ENCODE measurements around the gene HOXA5.
A peak's percentile ranks its signal among the peaks of the same experiment; 100 is the strongest.

DNA sequence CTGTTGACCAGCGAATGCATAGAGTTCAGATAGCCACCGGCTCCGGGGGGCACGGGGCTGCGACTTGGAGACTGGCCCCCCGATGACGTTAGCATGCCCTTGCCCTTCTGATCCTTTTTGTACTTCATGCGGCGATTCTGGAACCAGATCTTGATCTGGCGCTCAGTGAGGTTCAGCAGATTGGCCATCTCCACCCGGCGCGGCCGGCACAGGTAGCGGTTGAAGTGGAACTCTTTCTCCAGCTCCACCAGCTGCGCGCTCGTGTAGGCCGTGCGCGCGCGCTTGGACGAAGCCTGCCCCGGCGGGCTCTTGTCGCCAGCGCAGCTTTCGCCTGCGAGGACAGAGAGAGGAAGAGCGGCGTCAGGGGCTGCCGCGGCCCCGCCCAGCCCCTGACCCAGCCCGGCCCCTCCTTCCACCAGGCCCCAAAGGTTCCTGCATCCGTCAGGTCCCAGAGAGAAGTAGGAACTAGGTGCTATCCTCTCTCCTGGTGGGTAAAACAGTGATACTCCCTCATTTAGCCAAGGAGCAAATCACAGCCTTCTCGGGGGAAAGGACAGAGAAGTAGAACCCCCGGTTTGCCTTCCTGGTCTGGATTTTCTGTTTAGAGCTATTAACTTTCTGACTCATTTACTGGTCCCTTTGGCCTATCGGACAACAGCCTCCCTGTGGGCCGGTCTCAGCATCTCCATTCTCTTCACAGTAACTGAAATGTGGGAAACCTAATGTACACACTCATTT, 34.9 kb downstream of the HOXA5 start:
- TF ChIP-seq, protein P1, sequence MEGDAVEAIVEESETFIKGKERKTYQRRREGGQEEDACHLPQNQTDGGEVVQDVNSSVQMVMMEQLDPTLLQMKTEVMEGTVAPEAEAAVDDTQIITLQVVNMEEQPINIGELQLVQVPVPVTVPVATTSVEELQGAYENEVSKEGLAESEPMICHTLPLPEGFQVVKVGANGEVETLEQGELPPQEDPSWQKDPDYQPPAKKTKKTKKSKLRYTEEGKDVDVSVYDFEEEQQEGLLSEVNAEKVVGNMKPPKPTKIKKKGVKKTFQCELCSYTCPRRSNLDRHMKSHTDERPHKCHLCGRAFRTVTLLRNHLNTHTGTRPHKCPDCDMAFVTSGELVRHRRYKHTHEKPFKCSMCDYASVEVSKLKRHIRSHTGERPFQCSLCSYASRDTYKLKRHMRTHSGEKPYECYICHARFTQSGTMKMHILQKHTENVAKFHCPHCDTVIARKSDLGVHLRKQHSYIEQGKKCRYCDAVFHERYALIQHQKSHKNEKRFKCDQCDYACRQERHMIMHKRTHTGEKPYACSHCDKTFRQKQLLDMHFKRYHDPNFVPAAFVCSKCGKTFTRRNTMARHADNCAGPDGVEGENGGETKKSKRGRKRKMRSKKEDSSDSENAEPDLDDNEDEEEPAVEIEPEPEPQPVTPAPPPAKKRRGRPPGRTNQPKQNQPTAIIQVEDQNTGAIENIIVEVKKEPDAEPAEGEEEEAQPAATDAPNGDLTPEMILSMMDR (IDR thresholded peaks at IDR 0.05): no peak
- TF ChIP-seq POLR2A (IDR thresholded peaks at IDR 0.05): peak; percentile 31
